Fibroblast of mammary gland (primary cell): ENCODE measurements around the gene ITGA2B.

Experiments used
- DNase-seq: peaks from one replicate; pipeline ENCODE4 v3.0.0-alpha.2; 2010; ENCODE audit warnings: low read depth
- H3K4me3 ChIP-seq: 2 replicates; pipeline ENCODE4 v1.5.1; 2011; ENCODE audit warnings: low read depth, mild to moderate bottlenecking, low read length, moderate library complexity; ENCODE audit not compliant: control insufficient read depth
- CTCF ChIP-seq: conservative IDR thresholded peaks from 2 replicates; pipeline ENCODE4 v1.5.1; 2011; ENCODE audit warnings: low read depth, low read length, inconsistent platforms; ENCODE audit not compliant: control insufficient read depth, insufficient read depth

Gene ITGA2B

DNA sequence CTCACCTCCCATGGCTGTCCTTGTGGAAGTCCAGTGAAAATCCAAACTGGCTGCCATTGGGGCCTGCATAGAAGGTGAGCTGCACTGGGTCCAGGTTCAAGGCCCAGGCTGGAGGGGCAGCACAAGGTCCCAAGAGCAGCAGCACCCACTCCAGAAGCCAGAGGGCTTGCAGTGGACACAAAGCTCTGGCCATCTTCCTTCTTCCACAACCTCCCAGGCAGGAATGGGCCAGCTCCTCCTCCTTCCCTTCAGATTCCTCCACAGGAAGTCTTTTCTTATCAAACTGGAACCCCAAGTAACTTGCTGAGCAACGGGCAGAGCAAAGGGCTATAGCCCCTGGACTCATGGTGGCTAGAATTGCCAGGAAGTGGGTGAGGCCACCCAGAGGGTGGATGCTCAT, at the start of gene ITGA2B:
Gene ITGA2B, minus strand, starts transcription at position 369 of the 400 bp plus-strand sequence. Its CDS starts 176 bp downstream, at position 193.
- H3K4me3 ChIP-seq = no peak within 1 kb of the TSS
- no peak for DNase-seq
- TF ChIP-seq CTCF = no peak

DNA sequence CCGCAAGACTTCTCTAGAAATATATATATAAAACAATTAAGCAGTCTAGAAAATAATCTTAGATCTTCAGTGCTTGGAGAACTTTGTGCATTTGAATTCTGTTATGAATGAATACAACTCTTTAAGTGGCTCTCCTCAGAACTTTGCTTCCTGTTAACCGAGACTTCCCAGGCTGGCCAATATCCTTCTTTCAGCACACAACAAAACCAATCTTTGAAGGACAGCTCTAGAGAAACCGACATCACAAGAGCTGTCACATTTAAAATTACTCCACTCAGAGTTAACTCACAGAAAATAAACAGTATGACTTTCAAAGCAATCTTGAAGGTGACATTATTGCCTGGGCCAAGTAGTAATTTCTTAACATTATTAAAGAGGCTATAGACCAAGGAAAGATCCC, 49.7 kb upstream of the ITGA2B start:
- TF ChIP-seq CTCF = no peak
- no peak overlapping the region for H3K4me3 ChIP-seq
- no peak for DNase-seq

- TF ChIP-seq CTCF = no peak
Observed at GRCh38 chr17:44438636-44439035, 49.2 kb upstream of the ITGA2B start.

DNA sequence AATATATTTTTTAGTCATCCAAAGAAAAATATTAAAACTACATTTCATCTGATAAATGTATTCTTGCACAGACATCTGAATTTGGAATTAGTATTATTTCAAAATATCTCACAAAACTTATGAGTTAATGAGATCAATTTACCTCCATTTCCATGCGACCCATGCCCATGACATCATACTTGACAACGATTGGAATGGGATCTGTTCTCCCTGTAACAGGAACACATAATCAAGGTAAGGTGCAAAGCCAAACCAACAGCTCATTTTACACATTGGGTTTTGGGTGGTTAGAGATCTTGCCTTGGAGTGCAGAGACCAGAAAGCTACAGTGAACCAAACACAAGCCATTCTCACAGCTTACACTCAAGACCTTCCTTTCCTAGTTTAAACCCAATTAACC, 46.9 kb upstream of the ITGA2B start:
- TF ChIP-seq CTCF = no peak
- DNase-seq = no peak
- no peak overlapping the region for H3K4me3 ChIP-seq

More at GRCh38 chr17:44438636-44439035, 49.2 kb upstream of the ITGA2B start:
- no peak overlapping the region for H3K4me3 ChIP-seq
- DNase-seq = peak; percentile 11

GRCh38 chr17:44432254-44433157, 43.1 kb upstream of the ITGA2B start:
- no peak for DNase-seq
- no peak for TF ChIP-seq CTCF
- H3K4me3 ChIP-seq = no peak overlapping the region

DNA sequence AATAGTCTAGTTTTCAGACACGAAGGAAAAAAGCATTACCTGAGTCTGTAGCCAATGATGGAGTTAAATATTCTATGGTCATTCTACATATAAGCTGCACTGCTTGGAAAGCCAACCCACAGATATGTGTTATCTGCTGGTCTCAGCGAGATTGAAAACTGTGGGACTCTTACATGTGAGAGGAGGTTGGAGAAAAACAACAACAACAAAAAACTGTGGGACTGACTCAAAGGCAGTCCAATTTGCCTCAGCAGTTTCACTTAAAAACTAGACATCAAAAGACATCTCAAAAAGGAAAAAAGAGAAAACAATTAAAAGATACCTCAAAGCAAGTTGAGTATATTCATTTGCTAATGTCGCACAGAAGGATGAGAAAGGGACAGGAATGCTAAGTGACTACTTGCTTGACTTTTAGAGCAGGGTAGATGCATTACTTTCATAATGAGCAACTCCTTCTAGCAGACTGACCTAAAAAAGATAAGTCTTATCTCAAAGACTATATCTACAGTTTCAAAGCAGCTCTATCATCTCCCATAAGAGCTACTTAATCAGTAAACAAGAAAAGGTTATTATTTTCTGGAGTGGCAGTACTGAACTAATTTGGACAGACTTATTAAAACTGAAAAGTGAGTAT, 35.5 kb upstream of the ITGA2B start:
- no peak for DNase-seq
- TF ChIP-seq CTCF = no peak
- H3K4me3 ChIP-seq = no peak overlapping the region
